OCI-LY7 (cell line): ENCODE data around the gene UGT1A4. TPM values are rescaled to one million over a fixed set of nuclear protein-coding genes. Genes with fewer than 3 reads are reported as not detected.

Experiments used
- BruUV-seq: library from RNA; stranded (reverse); fragments of 400-500 nt; replicated peaks from 2 replicates; lab custom pipeline; 2021; lab: Mats Ljungman, UMichigan
- CTCF ChIA-PET: fragments of 300-600 bp; sonication (Branson Sonifier 250); formaldehyde crosslinking; loops from one replicate; lab custom pipeline; 2022; ENCODE audit warnings: antibody characterized with exemption; ENCODE audit not compliant: unreplicated experiment; lab: Charles Lee
- POLR2A ChIA-PET: fragments of 300-600 bp; sonication (Branson Sonifier 250); formaldehyde crosslinking; loops from one replicate; lab custom pipeline; 2022; ENCODE audit warnings: antibody characterized with exemption; lab: Charles Lee
- DNase-seq: peaks from one replicate; pipeline ENCODE4 v3.0.0-alpha.2; 2015; ENCODE audit warnings: low spot score
- H2AFZ ChIP-seq: fragments of 200-600 bp; sonication (generic), shearing (Covaris generic); 2 replicates; pipeline ENCODE4 v1.6.1; 2014; ENCODE audit warnings: mild to moderate bottlenecking, antibody characterized with exemption, low read length, moderate library complexity
- H3K27ac ChIP-seq: fragments of 200-600 bp; sonication (generic); 2 replicates; pipeline ENCODE4 v1.5.1; 2014; ENCODE audit warnings: mixed run types, low read depth, mild to moderate bottlenecking, moderate library complexity, low read length, inconsistent platforms; ENCODE audit not compliant: poor library complexity, severe bottlenecking
- H3K36me3 ChIP-seq: fragments of 200-600 bp; sonication (generic); 2 replicates; pipeline ENCODE4 v1.6.1; 2014; ENCODE audit warnings: mild to moderate bottlenecking, antibody characterized with exemption, low read length, moderate library complexity, mixed read lengths; ENCODE audit not compliant: insufficient read depth
- H3K4me1 ChIP-seq: fragments of 200-600 bp; sonication (generic); 2 replicates; pipeline ENCODE4 v1.5.1; 2014; ENCODE audit warnings: mild to moderate bottlenecking, low read length; ENCODE audit not compliant: insufficient read depth, poor library complexity, severe bottlenecking
- H3K4me2 ChIP-seq: fragments of 200-600 bp; sonication (generic); 2 replicates; pipeline ENCODE4 v1.6.1; 2014; ENCODE audit warnings: mild to moderate bottlenecking, low read length
- H3K4me3 ChIP-seq: fragments of 200-600 bp; sonication (generic); 2 replicates; pipeline ENCODE4 v1.5.1; 2014; ENCODE audit warnings: mild to moderate bottlenecking, low read depth, low read length; ENCODE audit not compliant: poor library complexity, severe bottlenecking
- H3K79me2 ChIP-seq: fragments of 200-600 bp; sonication (generic); 2 replicates; pipeline ENCODE4 v1.6.1; 2016; ENCODE audit warnings: low read depth, mild to moderate bottlenecking, low read length, moderate library complexity, mixed read lengths; ENCODE audit not compliant: insufficient read depth
- H3K9me2 ChIP-seq: fragments of 200-600 bp; sonication (generic); 2 replicates; pipeline ENCODE4 v1.6.1; 2016; ENCODE audit warnings: mild to moderate bottlenecking, low read length, mixed read lengths; ENCODE audit not compliant: insufficient read depth
- H3K9me3 ChIP-seq: fragments of 200-600 bp; sonication (generic); 2 replicates; pipeline ENCODE4 v1.6.1; 2014; ENCODE audit warnings: mild to moderate bottlenecking, mixed run types, low read length, mixed read lengths
- H4K20me1 ChIP-seq: fragments of 200-600 bp; sonication (generic); 2 replicates; pipeline ENCODE4 v1.6.1; 2014; ENCODE audit warnings: mild to moderate bottlenecking, antibody characterized with exemption, low read length, moderate library complexity, mixed read lengths; ENCODE audit not compliant: insufficient read depth
- EZH2phosphoT487 ChIP-seq: fragments of 200-600 bp; sonication (generic); IDR thresholded peaks from 2 replicates; pipeline ENCODE4 v1.6.1; 2018; ENCODE audit warnings: low read depth, borderline replicate concordance, mild to moderate bottlenecking, mixed run types, antibody characterized with exemption, low read length, moderate library complexity, mixed read lengths
- intact Hi-C: fragments of 100-400 bp; cut with micrococcal nuclease; formaldehyde crosslinking; loops from one replicate; pipeline ENCODE4 v1.10.0; 2022; ENCODE audit not compliant: unreplicated experiment
- total RNA-seq, 2 experiments: library from RNA; depleted of rRNA in 1 of 2; stranded (reverse); fragments of >200 nt in 1 of 2; shearing (Covaris generic) in 1 of 2; gene quantifications; 2 replicates each; pipeline ENCODE4 v1.2.3, GENCODE V29; 2014 to 2022
- TF ChIP-seq, protein P1 (sequence below): fragments of 200-600 bp; sonication (generic); conservative IDR thresholded peaks from 2 replicates; pipeline ENCODE4 v1.5.1; 2014; ENCODE audit warnings: mild to moderate bottlenecking, antibody characterized with exemption, low read length, moderate library complexity, mixed read lengths

UGT1A4 gene
- total RNA-seq, 2 experiments from 2014 or later: not detected

DNA sequence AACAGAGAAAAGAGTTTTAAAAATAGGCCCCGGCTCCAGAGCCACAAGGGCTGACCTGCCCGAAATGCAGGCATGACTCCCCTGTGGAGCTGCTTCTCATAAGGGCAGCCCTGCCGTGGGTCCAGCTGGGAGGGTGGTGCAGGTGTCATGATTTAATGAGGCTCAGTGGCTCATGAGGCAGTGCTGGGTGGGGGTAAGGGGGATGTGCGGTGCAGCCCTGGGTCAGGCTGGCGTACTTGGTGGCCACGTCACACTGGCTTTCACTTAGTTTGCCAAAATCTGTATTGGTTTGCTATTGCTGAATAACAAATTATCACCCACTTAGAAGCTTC, 102.2 kb downstream of the UGT1A4 start:
- Histone ChIP-seq H3K4me1 (no peaks in the 10 kb centered on the region), H3K79me2 (no peaks in the 10 kb centered on the region), H2AFZ (no peak overlapping the region), H3K27ac (no peak overlapping the region), H3K9me3 (no peaks in the 10 kb centered on the region), H4K20me1 (no peaks in the 10 kb centered on the region), H3K36me3 (no peaks in the 10 kb centered on the region), H3K9me2 (no peaks in the 10 kb centered on the region), H3K4me3 (no peak overlapping the region), H3K4me2 (no peak overlapping the region)
- no TSS peak for BruUV-seq
- DNase-seq: no peak
- TF ChIP-seq EZH2phosphoT487: no peak
- TF ChIP-seq, protein P1, sequence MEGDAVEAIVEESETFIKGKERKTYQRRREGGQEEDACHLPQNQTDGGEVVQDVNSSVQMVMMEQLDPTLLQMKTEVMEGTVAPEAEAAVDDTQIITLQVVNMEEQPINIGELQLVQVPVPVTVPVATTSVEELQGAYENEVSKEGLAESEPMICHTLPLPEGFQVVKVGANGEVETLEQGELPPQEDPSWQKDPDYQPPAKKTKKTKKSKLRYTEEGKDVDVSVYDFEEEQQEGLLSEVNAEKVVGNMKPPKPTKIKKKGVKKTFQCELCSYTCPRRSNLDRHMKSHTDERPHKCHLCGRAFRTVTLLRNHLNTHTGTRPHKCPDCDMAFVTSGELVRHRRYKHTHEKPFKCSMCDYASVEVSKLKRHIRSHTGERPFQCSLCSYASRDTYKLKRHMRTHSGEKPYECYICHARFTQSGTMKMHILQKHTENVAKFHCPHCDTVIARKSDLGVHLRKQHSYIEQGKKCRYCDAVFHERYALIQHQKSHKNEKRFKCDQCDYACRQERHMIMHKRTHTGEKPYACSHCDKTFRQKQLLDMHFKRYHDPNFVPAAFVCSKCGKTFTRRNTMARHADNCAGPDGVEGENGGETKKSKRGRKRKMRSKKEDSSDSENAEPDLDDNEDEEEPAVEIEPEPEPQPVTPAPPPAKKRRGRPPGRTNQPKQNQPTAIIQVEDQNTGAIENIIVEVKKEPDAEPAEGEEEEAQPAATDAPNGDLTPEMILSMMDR: no peak
- intact Hi-C loops: no loop called here
- ChIA-PET CTCF (interaction anchor here (0.5 kb wide), 1 partner anchor 38 kb away, joined by 3 read pairs; no protein-coding TSS in a partner anchor), POLR2A (interaction anchor here (0.6 kb wide), 1 partner anchor 51 kb away, joined by 4 read pairs; no protein-coding TSS in a partner anchor)

DNA sequence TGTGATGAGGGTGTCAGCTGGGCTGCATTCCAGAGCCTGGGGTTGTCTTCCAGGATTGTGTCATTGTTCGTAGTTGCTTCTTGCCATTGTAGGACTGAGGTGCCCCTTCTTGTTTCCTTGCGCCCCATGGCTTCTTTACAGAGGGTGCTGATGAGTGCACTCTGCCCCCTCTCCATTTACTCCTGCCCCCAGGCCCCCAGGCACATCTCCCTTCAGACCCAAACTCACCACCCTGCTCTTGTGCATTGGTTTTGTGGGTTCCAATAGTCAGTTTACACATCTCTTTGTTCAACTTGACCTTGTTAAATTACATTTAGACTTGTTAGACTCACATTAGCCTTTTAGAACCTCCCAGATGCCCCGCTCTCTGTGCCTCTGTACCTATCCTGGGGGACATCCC, 102.7 kb downstream of the UGT1A4 start:
- CTCF ChIA-PET: no interaction called here
- no peaks in the 10 kb centered on the region for H4K20me1 ChIP-seq
- H3K9me2 ChIP-seq: no peaks in the 10 kb centered on the region
- no peak overlapping the region for H3K4me3 ChIP-seq
- H3K27ac ChIP-seq: no peak overlapping the region
- H3K4me1 ChIP-seq: no peaks in the 10 kb centered on the region
- intact Hi-C loops: no loop called here
- H3K36me3 ChIP-seq: no peaks in the 10 kb centered on the region
- POLR2A ChIA-PET: no interaction called here
- no peaks in the 10 kb centered on the region for H3K9me3 ChIP-seq
- no peak for TF ChIP-seq EZH2phosphoT487
- TF ChIP-seq, protein P1: no peak
- H3K4me2 ChIP-seq: no peak overlapping the region
- DNase-seq: no peak
- no peaks in the 10 kb centered on the region for H3K79me2 ChIP-seq
- no TSS peak for BruUV-seq
- H2AFZ ChIP-seq: no peak overlapping the region

DNA sequence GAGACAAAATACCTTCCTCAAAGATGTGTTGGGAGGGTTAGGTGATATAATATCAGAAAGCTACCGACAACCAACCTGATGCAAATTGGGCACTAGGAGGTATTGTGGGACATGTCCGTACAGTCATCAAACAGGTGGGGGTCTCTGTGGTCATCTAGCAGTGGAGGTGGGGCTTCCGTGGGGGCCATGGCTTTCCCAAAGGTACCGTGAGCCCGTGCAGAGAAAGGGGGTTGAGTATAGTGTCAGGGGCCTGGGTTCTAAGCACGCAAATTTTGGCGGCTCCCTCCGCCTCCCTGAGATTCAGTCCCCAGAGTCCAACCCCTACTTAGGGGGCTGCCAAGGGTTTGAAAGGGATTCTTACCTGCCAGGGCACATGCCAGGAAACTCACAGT, 103.2 kb downstream of the UGT1A4 start:
- H3K4me2 ChIP-seq: no peak overlapping the region
- no peak overlapping the region for H2AFZ ChIP-seq
- no peaks in the 10 kb centered on the region for H3K9me2 ChIP-seq
- no peaks in the 10 kb centered on the region for H3K36me3 ChIP-seq
- H3K79me2 ChIP-seq: no peaks in the 10 kb centered on the region
- POLR2A ChIA-PET: no interaction called here
- no peaks in the 10 kb centered on the region for H3K4me1 ChIP-seq
- no peaks in the 10 kb centered on the region for H3K9me3 ChIP-seq
- H3K27ac ChIP-seq: no peak overlapping the region
- H3K4me3 ChIP-seq: no peak overlapping the region
- no TSS peak for BruUV-seq
- CTCF ChIA-PET: no interaction called here
- TF ChIP-seq EZH2phosphoT487: no peak
- TF ChIP-seq, protein P1: no peak
- DNase-seq: no peak
- intact Hi-C loops: no loop called here
- no peaks in the 10 kb centered on the region for H4K20me1 ChIP-seq
